ENCODE measurements around the gene C18orf63.

DNA sequence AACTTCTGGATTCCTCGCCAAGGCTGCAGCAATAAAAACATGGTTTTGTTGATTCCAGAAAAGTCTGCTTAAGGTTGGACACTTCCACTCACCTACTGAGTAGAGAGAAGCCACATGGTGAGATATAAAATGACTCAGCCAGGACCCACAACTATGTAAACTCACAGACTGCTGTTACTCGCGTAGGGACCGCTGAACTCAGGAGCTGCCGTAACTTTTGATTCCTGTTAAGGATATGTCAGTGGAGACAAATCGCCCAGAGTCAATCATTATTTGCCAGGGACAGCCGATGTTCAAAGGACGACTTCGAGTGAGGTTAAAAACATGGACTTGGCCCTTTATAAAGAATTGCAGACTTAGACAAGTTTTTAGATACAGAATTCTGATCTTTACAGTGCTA lies 49.5 kb upstream of the C18orf63 start:
- TF ChIP-seq EZH2 (IDR thresholded peaks at IDR 0.05) (no peak), POLR2AphosphoS5 (IDR thresholded peaks at IDR 0.05; ENCODE audit: borderline replicate concordance, low read depth, low read length) (no peak)

All from SK-N-MC (cell line).